Neural progenitor cell (in vitro differentiated cells): ENCODE data around the gene VCX3A. TPM values are rescaled to one million over a fixed set of nuclear protein-coding genes. Genes with fewer than 3 reads are reported as not detected.

ENCODE experiments used
- DNase-seq: peaks from one replicate; pipeline ENCODE4 v3.0.0-alpha.2; 2016; ENCODE audit warnings: low spot score
- H2AFZ ChIP-seq: fragments of 200-600 bp; sonication (generic); replicated peaks from 2 replicates; pipeline ENCODE4 v1.6.1; 2016; ENCODE audit warnings: antibody characterized with exemption
- H3F3A ChIP-seq: fragments of 200-600 bp; sonication (generic); 2 replicates; pipeline ENCODE4 v1.6.1; 2016; ENCODE audit warnings: antibody characterized with exemption, low read depth
- H3K27ac ChIP-seq: fragments of 200-600 bp; sonication (generic); 2 replicates; pipeline ENCODE4 v1.5.1; 2016; ENCODE audit warnings: mild to moderate bottlenecking
- H3K27me3 ChIP-seq: fragments of 200-600 bp; sonication (generic); 2 replicates; pipeline ENCODE4 v1.6.1; 2016; ENCODE audit warnings: mild to moderate bottlenecking, moderate library complexity
- H3K36me3 ChIP-seq: fragments of 200-600 bp; sonication (generic); 2 replicates; pipeline ENCODE4 v1.5.1; 2016
- H3K4me1 ChIP-seq: fragments of 200-600 bp; sonication (generic); 2 replicates; pipeline ENCODE4 v1.6.1; 2016; ENCODE audit warnings: mixed run types
- H3K4me2 ChIP-seq: fragments of 200-600 bp; sonication (generic); 2 replicates; pipeline ENCODE4 v1.6.1; 2016
- H3K4me3 ChIP-seq: fragments of 200-600 bp; sonication (generic); 2 replicates; pipeline ENCODE4 v1.5.1; 2016
- H3K79me2 ChIP-seq: fragments of 200-600 bp; sonication (generic); 2 replicates; pipeline ENCODE4 v1.6.1; 2016; ENCODE audit warnings: low read depth
- H3K9ac ChIP-seq: fragments of 200-600 bp; sonication (generic); 2 replicates; pipeline ENCODE4 v1.6.1; 2016
- H3K9me3 ChIP-seq: fragments of 200-600 bp; sonication (generic); 2 replicates; pipeline ENCODE4 v1.5.1; 2016; ENCODE audit warnings: low read depth
- H4K20me1 ChIP-seq: fragments of 200-600 bp; sonication (generic); 2 replicates; pipeline ENCODE4 v1.6.1; 2016; ENCODE audit warnings: low read depth
- H3K27ac Mint-ChIP-seq: 3 replicates; pipeline ENCODE4 v1.8.0; 2021; ENCODE audit warnings: mixed read lengths
- H3K27me3 Mint-ChIP-seq: 2 replicates; pipeline ENCODE4 v1.8.0; 2022; ENCODE audit warnings: low read depth, mild to moderate bottlenecking, inconsistent platforms, moderate library complexity, mixed read lengths; ENCODE audit not compliant: insufficient read depth
- H3K36me3 Mint-ChIP-seq: 3 replicates; pipeline ENCODE4 v1.8.0; 2021; ENCODE audit warnings: mixed read lengths
- H3K4me1 Mint-ChIP-seq: 3 replicates; pipeline ENCODE4 v1.8.0; 2021; ENCODE audit warnings: mixed read lengths
- H3K4me3 Mint-ChIP-seq: 3 replicates; pipeline ENCODE4 v1.8.0; 2021; ENCODE audit warnings: mild to moderate bottlenecking, moderate library complexity, mixed read lengths
- H3K9me3 Mint-ChIP-seq: 3 replicates; pipeline ENCODE4 v1.8.0; 2020; ENCODE audit warnings: mixed read lengths
- CTCF ChIP-seq: fragments of 200-600 bp; sonication (generic); IDR thresholded peaks from 2 replicates; pipeline ENCODE4 v1.5.1; 2017; ENCODE audit warnings: antibody characterized with exemption, mild to moderate bottlenecking
- EZH2 ChIP-seq: fragments of 200-600 bp; sonication (generic); IDR thresholded peaks from 2 replicates; pipeline ENCODE4 v1.6.1; 2017; ENCODE audit warnings: antibody characterized with exemption, mild to moderate bottlenecking, moderate library complexity
- EZH2phosphoT487 ChIP-seq: fragments of 200-600 bp; sonication (generic); IDR thresholded peaks from 2 replicates; pipeline ENCODE4 v1.6.1; 2017; ENCODE audit warnings: antibody characterized with exemption
- total RNA-seq: library from RNA; depleted of rRNA; stranded (reverse); fragments of >200 nt; gene quantifications from 2 replicates; pipeline ENCODE4 v1.2.3, GENCODE V29; 2015; ENCODE audit warnings: low replicate concordance

The VCX3A gene
- total RNA-seq, 1 donor from 2014 or later, result not detected

GRCh38 chrX:6557690-6558089 lies 22.8 kb upstream of the VCX3A start:
- Mint-ChIP-seq H3K27ac (no peak overlapping the region), H3K4me3 (no peak overlapping the region), H3K4me1 (no peaks in the 10 kb centered on the region), H3K27me3 (no peaks in the 10 kb centered on the region), H3K9me3 (peaks cover 9% of the 10 kb centered on the region), H3K36me3 (no peaks in the 10 kb centered on the region)
- Histone ChIP-seq H3F3A (no peaks in the 10 kb centered on the region), H4K20me1 (no peaks in the 10 kb centered on the region), H2AFZ (no peak overlapping the region), H3K79me2 (no peaks in the 10 kb centered on the region), H3K27ac (no peak overlapping the region), H3K4me2 (no peak overlapping the region), H3K9me3 (no peaks in the 10 kb centered on the region), H3K36me3 (no peaks in the 10 kb centered on the region), H3K4me1 (no peaks in the 10 kb centered on the region), H3K27me3 (no peaks in the 10 kb centered on the region), H3K9ac (no peak overlapping the region), H3K4me3 (no peak overlapping the region)
- TF ChIP-seq CTCF (no peak), EZH2phosphoT487 (no peak), EZH2 (no peak)
- DNase-seq, result no peak

GRCh38 chrX:6550999-6551398 lies 16.1 kb upstream of the VCX3A start:
- no peak overlapping the region for H2AFZ ChIP-seq
- no peak overlapping the region for H3K27ac ChIP-seq
- no peak overlapping the region for H3K9ac ChIP-seq
- no peaks in the 10 kb centered on the region for H3F3A ChIP-seq
- no peak for DNase-seq
- no peaks in the 10 kb centered on the region for H3K27me3 ChIP-seq
- no peaks in the 10 kb centered on the region for H3K79me2 ChIP-seq
- no peaks in the 10 kb centered on the region for H3K36me3 ChIP-seq
- no peak overlapping the region for H3K4me2 ChIP-seq
- Mint-ChIP-seq H3K4me3 (no peak overlapping the region), H3K27ac (no peak overlapping the region), H3K27me3 (peaks cover 2% of the 10 kb centered on the region), H3K36me3 (no peaks in the 10 kb centered on the region), H3K4me1 (no peaks in the 10 kb centered on the region), H3K9me3 (peaks cover 4% of the 10 kb centered on the region)
- H3K9me3 ChIP-seq, result no peaks in the 10 kb centered on the region
- no peak overlapping the region for H3K4me3 ChIP-seq
- no peaks in the 10 kb centered on the region for H3K4me1 ChIP-seq
- no peaks in the 10 kb centered on the region for H4K20me1 ChIP-seq
- TF ChIP-seq CTCF, result no peak
- TF ChIP-seq EZH2phosphoT487, result no peak

DNA sequence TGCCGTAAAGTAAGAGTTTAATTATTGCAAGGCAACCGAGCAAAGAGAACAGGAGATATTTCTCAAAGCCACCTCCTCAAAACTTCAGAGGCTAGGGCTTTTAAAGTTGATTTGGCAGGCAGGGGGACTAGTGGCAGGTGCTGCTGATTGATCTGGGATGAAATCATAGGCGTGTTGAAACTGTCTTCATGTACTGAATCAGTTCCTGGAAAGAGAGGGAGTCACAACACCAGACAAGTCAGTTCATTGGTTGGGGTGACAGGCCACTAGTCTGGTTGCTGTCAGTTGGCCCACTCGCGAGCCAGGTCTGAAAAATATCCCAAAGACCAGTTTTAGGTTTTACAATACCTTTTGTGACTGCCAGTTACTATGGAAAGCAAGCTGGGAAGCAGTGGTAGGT lies 10.8 kb upstream of the VCX3A start:
- TF ChIP-seq EZH2phosphoT487 (no peak), CTCF (no peak), EZH2 (no peak)
- Mint-ChIP-seq H3K27me3 (peaks cover 2% of the 10 kb centered on the region), H3K27ac (no peak overlapping the region), H3K4me3 (no peak overlapping the region), H3K36me3 (no peaks in the 10 kb centered on the region), H3K4me1 (no peaks in the 10 kb centered on the region), H3K9me3 (peaks cover 8% of the 10 kb centered on the region)
- Histone ChIP-seq H3K27ac (no peak overlapping the region), H4K20me1 (no peaks in the 10 kb centered on the region), H3K79me2 (no peaks in the 10 kb centered on the region), H3K27me3 (no peaks in the 10 kb centered on the region), H3K4me2 (no peak overlapping the region), H2AFZ (no peak overlapping the region), H3F3A (no peaks in the 10 kb centered on the region), H3K4me3 (no peak overlapping the region), H3K9ac (no peak overlapping the region), H3K36me3 (no peaks in the 10 kb centered on the region), H3K4me1 (no peaks in the 10 kb centered on the region), H3K9me3 (peaks cover 14% of the 10 kb centered on the region)
- DNase-seq, result no peak
